Stimulated activated CD8-positive, alpha-beta memory T cell treated with anti-CD3 and anti-CD28 coated beads, Interleukin-15, amount 100 ng/mL, for 1 hour (primary cell): Measurements from ENCODE around the gene NUDT4B.
"Not testable (repeated sequence)": the region's sequence is repeated elsewhere in the genome, so short reads cannot be mapped to it uniquely, and the experiment has no call there.

Experiments
- DNase-seq: peaks from one replicate; pipeline ENCODE4 v3.0.0-alpha.2; 2020; ENCODE audit warnings: low read depth

Gene NUDT4B

DNA sequence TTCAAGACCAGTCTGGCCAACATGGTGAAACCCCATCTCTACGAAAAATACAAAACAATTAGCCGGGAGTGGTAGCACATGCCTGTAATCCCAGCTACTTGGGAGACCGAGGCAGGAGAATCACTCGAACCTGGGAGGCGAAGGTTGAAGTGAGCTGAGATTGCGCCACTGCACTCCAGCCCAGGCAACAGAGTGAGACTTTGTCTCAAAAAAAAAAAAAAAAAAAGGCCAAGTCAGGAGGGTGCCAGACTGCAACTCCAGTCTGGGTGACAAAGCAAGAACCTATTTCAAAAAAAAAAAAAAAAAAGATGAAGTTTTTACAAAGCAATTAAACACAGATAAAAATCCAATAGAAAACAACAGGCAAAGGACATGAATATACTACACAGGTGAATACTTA, 9.9 kb upstream of the NUDT4B start:
- not testable (repeated sequence) for DNase-seq

DNA sequence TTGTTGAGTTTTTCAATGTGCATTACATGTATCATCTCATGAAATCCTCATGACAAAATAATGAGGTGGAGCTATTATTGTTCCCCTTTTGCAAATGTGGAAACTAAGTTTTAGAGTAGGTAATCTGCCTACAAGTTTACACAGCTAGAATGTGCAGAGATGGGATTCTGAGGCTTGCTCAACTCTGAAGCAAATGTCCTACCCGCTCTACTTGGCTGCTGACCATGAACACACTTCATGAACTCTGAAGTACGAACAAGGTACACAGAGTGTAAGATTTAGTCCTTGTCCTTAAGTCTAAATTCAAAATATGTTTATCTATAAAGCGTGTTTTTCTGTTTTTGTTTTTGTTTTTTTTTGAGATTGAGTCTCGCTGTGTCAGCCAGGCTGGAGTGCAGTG, 5.4 kb upstream of the NUDT4B start:
- not testable (repeated sequence) for DNase-seq

DNA sequence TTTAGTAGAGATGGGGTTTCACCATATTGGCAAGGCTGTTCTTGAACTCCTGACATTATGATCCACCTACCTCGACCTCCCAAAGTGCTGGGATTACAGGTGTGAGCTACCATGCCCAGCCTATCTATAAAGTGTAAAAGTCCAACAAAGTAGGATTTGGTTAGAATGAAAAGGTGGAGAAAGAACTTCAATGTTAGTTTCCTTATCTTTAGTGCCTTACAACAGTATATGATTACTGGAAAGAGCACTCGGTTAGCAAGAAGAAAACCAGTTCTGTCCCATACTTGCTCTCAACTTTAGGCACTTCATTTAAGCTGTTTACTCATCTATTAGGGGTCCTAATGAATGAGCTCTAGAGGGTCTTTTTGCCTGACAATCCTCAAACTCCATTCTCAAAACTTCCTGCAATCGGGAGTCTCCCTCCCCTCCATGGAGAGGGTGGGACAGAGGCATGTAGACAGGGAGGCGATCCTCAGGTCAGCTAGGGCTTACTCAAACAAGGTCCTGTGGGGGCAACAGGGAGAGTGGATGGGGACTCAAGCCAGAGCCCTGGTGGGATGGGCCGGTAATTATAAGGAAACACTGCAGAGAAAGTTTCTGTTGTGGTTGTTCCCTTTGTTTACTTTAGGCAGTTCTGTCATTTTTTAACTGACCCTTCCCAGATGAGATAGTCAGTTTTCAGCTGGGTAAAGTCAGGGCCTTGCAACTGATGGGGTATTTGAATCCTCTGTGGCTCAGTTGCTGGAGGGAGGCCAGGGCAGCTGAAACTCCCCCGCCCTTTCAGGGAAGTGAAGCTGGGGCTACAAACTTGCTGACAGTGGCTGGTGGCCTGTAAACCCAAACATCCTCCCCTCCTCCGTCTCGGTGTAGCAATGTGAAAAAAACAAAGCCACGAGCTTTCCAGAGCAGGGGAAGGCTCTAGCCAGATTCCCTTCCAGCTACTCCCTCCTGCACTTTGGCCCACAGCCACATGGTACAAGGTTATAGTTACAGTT, 4.6 kb upstream of the NUDT4B start:
- DNase-seq = not testable (repeated sequence)

DNA sequence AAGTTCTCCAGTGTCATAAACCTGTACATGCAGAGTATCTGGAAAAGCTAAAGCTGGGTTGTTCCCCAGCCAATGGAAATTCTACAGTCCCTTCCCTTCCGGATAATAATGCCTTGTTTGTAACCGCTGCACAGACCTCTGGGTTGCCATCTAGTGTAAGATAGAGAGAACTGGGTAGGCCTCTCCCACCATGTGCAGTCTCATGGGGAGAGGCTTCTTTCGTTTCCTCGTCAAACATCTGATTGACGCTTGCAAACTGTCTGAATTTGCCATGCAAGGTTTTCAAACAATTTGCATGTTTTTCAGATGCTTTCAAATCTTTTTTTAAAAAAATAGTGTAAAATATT, 734 bp downstream of the NUDT4B start:
- not testable (repeated sequence) for DNase-seq

DNA sequence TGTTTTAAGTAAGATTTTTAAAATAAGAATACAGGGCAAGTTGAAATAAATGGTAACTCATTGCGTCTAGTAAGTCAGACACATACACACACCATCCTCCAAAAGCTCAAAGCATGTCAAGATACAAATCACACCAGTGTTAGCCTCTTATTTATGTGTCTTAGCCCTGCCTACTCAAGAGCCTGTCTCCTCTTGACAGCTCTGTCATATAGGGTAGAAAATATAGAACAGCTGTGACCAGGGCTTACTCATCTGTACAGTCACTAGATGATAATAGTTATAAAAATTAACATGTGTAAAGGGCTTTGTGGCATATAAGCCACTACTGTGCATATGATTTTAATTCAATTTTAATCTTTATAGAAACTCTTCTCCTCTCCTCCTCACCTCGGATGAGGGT, 7.7 kb downstream of the NUDT4B start:
- DNase-seq = not testable (repeated sequence)

DNA sequence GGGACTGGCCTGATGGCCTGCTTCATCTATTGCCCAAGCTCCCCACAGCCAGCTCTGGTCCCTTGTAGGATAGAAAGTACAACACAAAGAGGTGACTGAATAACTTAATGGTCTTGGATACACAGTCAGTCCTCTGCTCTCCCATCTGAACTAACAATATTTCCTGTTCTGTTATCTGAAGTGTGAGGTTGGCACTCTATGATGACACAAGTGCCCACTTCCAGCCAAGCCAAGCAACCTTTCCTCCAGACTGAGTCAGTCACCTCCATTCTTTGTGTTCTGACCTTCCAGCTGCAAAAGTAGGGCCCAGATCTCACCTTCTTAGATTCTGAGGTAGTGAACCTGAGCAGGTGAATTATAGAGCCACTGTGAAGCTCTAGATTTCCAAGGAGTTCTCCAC, 8.9 kb downstream of the NUDT4B start:
- DNase-seq = not testable (repeated sequence)

DNA sequence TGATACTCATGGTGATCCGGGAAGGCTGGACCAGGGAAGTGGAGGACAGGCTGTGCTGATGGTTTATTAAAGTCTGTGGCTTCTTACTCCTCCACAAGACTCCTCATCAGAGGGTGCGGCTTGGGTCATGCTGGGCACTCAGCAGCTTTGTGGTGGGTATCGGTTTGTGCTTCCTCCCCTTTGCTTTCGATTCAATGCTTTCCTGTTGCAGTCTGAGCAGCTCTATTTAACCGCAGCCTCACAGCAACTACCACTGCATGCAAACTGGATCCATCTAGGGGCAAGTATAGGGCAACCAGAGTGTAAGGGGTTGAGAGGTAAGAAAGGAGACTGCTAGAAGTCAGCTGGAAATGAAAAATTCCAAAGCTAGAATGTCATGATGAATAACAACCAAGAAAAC, 9.8 kb downstream of the NUDT4B start:
- not testable (repeated sequence) for DNase-seq

DNA sequence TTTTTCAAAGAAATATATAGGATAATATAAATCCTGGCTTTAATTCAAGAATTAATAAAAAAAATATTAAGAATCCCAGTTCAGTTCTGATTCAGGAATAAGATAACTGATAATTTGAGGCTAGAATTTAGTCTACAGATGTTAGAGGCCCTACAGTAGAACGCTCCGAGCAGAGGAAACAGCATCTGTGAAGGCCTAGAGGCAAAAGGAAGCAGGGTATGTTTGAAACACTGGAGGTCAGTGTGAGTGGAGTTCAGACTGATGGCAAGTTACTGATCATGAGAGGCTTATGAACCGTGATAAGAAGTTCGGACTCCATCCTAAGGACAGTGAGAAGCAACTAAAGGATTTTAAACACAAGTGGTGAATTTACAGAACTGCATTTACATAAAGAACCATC, 10.4 kb downstream of the NUDT4B start:
- DNase-seq = not testable (repeated sequence)

DNA sequence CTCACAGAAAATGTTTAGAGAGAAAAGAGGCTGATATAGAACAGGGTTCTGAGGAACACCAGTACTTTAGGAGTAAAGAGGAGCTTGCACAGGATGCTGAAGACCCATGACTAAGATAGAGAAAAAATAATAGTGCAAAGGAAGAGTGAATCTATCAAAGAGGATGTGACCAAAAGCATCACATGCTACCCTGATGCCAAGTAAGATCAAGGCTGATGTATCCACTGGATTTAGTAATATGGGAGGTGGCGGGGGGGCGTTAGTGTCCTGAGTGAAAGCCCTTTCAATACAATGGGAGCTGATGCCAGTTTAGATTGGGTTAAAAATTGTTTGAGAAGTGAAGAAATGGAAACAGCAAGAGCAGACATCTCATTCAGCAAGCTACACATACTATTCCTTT, 11.2 kb downstream of the NUDT4B start:
- DNase-seq = not testable (repeated sequence)

DNA sequence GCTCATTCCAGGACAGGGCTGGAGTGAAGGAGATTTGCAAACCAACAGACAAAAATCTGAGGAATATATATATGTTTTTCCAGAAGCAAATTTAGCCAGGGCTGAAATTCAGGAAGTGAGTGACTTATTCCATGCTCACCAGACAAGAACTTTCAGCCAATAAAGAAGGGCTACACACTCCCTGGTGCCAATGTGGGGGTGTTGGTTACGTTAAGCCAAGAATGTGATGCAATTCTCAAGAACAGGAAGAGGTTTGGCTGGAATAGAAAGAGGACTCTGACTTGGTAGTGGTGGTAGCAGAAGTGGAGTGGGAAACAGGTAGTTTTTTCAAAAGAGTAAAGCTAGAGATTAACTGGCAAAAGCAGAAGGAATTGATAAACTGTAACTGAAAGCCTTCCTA, 11.6 kb downstream of the NUDT4B start:
- not testable (repeated sequence) for DNase-seq

DNA sequence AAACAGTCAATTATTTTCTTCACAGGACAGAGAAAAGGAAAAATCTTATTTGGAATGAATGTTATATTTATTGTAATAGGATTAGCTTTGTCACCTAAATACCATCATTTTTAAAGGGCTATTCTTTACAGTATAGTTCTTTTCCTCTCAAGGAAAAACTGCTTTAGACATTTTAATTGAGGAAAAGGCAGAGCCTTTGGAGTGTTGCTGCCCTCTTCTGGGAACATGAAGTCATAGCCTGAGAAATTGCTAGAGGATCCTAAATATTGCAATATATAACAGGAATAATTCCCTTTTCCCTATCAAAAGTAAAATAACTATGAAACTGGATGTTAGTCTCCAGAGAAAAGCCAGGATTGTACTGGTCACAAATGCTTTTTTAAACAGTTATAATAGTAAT, 12.8 kb downstream of the NUDT4B start:
- not testable (repeated sequence) for DNase-seq

DNA sequence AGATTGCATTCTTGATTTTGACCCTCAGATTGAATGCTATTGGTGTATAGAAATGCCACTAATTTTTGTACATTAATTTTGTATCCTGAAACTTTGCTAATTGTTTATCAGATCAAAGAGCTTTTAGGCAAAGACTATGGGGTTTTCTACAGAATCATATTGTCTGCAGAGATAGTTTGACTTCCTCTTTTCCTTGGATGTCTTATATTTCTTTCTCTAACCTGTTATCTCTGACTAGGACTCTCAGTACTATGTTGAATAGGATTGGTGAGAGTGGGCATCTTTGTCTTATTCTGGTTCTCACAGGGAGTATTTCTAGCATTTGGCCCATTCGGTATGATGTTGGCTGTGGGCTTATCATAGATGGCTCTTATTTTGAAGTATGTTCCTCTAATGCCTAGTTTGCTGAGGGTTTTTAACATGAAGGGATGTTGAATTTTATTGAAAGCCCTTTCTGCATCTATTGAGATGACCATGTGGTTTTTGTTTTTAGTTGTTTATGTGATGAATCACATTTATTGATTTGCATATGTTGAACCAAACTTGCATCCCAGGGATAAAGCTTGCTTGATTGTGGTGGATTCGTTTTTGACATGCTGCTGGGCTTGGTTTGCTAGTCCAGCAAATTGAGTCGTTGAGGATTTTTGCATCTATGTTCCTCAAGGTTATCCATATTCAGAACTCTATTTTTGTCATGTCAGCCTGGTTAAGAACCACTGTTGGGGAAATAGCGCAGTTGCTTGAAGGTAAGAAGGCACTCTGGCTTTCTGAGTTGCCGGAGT, 16.9 kb downstream of the NUDT4B start:
- not testable (repeated sequence) for DNase-seq

DNA sequence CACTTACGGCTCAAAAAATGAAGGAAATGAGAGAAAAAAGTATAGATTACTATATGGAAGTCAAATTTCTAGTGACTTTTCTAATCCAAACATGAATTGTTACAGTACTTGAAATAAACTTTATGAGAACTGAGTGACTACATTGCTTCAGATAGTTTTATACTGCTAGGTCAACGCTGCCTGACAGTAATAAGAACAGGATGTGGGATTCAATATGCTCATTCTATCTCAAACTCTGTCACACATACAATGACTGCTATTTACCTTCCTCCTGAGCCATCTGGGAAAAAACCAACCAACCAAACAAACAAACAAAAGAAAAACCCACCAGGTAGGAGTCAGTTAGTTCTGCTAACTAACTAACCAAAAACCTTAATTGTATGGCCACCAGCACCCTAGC, 20.0 kb downstream of the NUDT4B start:
- DNase-seq = not testable (repeated sequence)

DNA sequence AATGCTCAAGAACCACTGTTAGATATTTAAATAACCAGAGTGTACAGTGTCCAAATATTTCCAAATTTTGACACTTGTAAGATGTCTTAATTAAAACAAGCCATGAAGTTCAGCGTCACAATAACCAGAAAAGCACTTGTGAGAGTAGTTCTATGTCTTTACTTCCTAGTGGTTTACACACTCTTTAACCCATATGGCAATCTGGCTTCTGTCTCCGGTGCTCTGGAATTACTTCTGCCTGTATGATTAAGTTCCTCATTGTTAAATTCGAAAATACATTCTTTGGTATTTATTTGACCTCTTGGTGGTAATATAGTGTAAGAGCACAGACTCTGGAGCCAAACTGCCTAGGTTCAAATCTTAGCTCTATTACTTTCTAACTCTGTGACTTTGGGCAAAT, 20.9 kb downstream of the NUDT4B start:
- not testable (repeated sequence) for DNase-seq

DNA sequence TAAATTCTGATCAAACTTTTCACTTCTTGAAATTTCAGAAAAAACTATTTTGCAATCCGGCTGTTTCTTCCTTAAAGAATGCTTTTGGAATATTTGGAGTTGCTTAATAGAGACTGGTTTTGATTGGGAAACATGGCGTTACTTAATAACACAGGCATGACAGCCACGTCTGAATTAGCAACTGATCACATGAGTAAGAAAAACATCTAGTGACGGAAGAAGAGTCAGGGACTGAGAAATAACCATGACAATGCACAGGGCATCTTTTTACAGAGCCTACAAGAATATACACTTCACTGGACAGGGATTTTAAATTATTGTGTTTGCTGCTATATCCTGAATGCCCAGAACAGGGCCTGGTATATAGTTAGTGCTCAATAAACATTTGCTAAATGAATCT, 25.1 kb downstream of the NUDT4B start:
- not testable (repeated sequence) for DNase-seq

DNA sequence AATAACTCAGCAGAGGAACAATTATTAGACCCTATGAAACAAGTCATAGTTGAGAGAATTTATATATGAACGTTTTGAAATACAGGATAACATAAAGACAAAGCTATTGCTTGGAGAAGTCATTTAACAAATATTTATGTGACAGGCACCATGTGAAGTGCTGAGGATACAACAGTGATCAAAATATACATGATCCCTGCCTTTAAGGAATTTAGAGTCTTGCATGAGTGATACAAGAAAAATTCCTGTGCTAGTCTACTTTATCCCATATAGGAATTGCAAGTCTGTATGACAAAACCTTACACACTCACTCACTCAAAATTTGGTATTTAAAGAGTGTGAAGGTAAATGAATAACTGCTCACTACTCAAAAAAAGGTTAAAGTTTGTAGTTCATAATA, 25.5 kb downstream of the NUDT4B start:
- not testable (repeated sequence) for DNase-seq

DNA sequence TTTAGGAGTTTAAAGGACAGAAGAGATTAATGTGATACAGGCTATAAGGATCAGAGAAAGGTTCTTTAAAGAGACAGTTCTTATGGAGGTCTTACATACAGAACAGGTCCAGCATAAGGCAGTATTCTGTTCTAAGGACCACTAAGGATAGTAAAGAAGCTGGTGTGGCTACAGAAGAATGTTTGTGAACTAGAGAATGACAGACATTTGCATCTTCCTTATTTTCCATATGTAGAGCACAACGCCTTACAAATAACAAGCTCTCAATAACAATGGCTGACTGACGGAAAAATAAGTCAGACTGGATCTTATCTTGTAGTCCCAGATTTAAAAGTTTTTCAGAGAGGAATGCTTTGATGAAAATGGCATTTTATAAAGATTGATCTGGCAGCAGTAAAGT, 26.7 kb downstream of the NUDT4B start:
- not testable (repeated sequence) for DNase-seq

DNA sequence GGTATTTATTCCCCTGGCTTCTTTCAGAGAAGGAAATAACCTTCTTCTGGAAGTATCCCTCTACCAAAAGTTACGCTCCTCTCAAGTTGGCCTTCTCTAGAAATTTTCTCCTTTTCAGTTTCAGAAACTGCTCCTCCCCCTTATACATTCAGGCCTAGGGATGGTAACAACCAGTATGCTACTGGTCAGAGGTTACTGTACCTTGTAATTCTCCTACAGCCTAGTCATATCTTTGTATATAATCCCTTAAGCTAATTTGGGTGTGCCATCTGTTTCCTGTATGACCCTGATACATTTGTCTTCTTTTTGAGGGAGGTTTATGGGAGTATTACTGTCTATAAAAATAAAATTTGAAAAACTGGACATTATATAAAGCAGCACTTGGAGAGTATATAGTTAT, 29.1 kb downstream of the NUDT4B start:
- not testable (repeated sequence) for DNase-seq

DNA sequence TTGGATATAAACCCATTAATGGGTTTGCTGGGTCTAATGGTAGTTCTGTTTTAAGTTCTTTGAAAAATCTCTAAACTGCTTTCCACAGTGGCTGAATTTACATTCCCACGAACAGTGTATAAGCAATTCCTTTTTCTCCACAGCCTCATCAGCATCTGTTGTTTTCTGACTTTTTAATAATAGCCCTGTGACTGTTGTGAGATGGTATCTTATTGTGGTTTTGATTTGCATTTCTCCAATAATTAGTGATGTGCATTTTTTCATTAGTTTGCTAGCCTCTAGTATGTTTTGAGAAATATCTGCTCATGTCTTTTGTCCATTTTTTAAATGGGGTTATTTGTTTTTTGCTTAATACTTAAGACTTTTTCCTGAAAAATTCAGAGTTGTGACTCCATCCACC, 31.8 kb downstream of the NUDT4B start:
- DNase-seq = not testable (repeated sequence)

DNA sequence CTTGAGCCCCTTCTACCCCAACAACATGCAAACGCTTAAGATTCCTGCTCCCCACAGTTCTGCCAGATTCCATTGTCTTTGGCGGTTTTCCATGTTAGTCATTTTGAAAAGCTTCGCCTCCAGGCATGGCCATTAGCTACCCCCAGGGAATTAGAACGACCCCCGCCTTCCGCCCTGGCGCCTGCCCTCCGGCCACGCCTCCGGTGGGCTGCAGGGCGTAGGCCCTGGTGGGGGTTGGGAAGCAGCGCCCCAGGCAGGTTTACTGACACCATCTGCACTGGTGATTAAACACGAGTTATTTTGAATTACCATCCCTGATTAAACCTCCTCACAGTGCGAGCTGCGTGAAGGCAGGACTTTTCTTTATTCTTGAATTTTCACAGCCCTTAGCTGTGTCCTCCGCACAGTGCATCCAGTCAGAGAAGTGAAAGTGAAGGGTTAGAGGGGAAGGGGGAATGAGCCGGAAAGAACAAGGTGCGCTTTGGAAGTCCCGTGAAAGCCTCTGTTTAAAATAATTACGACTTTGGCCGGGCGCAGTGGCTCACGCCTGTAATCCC, 43.0 kb downstream of the NUDT4B start:
- DNase-seq = not testable (repeated sequence)

DNA sequence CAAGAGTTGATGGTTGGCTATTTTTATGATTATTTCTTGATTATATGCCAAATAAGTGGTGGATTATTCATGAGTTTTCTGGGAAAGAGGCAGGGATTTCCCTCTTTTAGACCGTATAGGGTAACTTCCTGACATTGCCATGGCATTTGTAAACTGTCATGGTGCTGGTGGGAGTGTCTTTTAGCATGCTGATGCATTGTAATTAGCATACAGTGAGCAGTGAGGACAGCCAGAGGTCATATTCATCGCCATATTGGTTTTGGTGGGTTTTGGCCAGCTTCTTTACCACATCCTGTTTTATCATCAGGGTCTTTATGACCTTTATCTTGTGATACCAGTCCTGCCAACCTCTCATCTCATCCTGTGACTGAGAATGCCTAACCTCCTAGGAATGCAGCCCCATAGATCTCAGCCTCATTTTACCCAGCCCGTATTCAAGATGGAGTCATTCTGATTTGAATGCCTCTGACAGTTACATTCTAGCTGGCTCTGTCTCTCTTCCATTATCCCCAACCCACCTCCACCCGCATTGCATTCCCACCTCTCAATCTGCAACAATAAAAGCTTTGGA, 45.3 kb downstream of the NUDT4B start:
- not testable (repeated sequence) for DNase-seq
